Measurements from ENCODE around the gene SLC38A10. TPM values are rescaled to one million over a fixed set of nuclear protein-coding genes. Genes with fewer than 3 reads are reported as not detected.

SLC38A10 gene
- polyA plus RNA-seq, 1 donor from 2014 or later = 37.4 TPM

DNA sequence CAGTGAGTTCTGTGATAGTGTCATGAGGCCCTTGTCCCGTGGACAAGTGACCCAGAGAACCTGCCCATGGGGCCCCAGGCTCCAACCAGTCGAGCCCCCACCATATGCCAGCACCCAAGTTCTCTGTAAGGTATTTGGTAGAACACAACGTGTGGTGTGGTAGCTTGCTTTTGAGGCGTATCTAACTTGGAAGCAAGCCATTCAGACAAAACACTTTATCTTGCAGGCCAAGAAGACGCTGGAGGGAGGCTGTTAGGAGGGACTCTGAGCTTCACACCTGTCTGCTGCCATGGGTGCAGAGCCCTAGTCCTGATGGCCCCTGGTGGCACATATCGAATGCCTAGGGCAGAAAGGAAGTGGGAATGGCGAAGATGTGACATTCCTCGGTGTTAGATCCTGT lies 54.3 kb downstream of the SLC38A10 start:
- no peaks in the 10 kb centered on the region for H3K36me3 ChIP-seq (ENCODE audit: insufficient read depth, low read length)
- H2AFZ ChIP-seq (ENCODE audit: low read depth, low read length) = no peak overlapping the region
- no peaks in the 10 kb centered on the region for H3K9me2 ChIP-seq (ENCODE audit: insufficient read depth, low read length)
- no peak overlapping the region for H3K4me2 ChIP-seq (ENCODE audit: low read length)
- TF ChIP-seq RAD21 (conservative IDR thresholded peaks at IDR 0.05) (no peak), TAF1 (IDR thresholded peaks at IDR 0.05; ENCODE audit: low read depth) (no peak), MXI1 (conservative IDR thresholded peaks at IDR 0.05; ENCODE audit: poor library complexity, severe bottlenecking) (no peak), SMC3 (conservative IDR thresholded peaks at IDR 0.05; ENCODE audit: poor library complexity) (no peak), POLR2AphosphoS5 (IDR thresholded peaks at IDR 0.05) (no peak), EP300 (conservative IDR thresholded peaks at IDR 0.05; ENCODE audit: poor library complexity, severe bottlenecking) (no peak), EZH2 (IDR thresholded peaks at IDR 0.05; ENCODE audit: borderline replicate concordance, insufficient read depth, low read length, poor library complexity, severe bottlenecking) (no peak)
- TF ChIP-seq, protein P1, sequence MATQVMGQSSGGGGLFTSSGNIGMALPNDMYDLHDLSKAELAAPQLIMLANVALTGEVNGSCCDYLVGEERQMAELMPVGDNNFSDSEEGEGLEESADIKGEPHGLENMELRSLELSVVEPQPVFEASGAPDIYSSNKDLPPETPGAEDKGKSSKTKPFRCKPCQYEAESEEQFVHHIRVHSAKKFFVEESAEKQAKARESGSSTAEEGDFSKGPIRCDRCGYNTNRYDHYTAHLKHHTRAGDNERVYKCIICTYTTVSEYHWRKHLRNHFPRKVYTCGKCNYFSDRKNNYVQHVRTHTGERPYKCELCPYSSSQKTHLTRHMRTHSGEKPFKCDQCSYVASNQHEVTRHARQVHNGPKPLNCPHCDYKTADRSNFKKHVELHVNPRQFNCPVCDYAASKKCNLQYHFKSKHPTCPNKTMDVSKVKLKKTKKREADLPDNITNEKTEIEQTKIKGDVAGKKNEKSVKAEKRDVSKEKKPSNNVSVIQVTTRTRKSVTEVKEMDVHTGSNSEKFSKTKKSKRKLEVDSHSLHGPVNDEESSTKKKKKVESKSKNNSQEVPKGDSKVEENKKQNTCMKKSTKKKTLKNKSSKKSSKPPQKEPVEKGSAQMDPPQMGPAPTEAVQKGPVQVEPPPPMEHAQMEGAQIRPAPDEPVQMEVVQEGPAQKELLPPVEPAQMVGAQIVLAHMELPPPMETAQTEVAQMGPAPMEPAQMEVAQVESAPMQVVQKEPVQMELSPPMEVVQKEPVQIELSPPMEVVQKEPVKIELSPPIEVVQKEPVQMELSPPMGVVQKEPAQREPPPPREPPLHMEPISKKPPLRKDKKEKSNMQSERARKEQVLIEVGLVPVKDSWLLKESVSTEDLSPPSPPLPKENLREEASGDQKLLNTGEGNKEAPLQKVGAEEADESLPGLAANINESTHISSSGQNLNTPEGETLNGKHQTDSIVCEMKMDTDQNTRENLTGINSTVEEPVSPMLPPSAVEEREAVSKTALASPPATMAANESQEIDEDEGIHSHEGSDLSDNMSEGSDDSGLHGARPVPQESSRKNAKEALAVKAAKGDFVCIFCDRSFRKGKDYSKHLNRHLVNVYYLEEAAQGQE (IDR thresholded peaks at IDR 0.05; ENCODE audit: borderline replicate concordance) = no peak
- TF ChIP-seq, protein P2, sequence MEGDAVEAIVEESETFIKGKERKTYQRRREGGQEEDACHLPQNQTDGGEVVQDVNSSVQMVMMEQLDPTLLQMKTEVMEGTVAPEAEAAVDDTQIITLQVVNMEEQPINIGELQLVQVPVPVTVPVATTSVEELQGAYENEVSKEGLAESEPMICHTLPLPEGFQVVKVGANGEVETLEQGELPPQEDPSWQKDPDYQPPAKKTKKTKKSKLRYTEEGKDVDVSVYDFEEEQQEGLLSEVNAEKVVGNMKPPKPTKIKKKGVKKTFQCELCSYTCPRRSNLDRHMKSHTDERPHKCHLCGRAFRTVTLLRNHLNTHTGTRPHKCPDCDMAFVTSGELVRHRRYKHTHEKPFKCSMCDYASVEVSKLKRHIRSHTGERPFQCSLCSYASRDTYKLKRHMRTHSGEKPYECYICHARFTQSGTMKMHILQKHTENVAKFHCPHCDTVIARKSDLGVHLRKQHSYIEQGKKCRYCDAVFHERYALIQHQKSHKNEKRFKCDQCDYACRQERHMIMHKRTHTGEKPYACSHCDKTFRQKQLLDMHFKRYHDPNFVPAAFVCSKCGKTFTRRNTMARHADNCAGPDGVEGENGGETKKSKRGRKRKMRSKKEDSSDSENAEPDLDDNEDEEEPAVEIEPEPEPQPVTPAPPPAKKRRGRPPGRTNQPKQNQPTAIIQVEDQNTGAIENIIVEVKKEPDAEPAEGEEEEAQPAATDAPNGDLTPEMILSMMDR (IDR thresholded peaks at IDR 0.05; ENCODE audit: poor library complexity, severe bottlenecking) = no peak
- H3K9ac ChIP-seq (ENCODE audit: low read length) = no peak overlapping the region
- no peaks in the 10 kb centered on the region for H3F3A ChIP-seq (ENCODE audit: insufficient read depth, low read length, poor library complexity, severe bottlenecking)
- H3K27ac ChIP-seq (ENCODE audit: low read length) = no peak overlapping the region
- no peaks in the 10 kb centered on the region for H3K27me3 ChIP-seq (ENCODE audit: insufficient read depth, low read depth, low read length)
- H3K79me2 ChIP-seq (replicated peaks; ENCODE audit: insufficient read depth, low read length) = peaks cover 19% of the 10 kb centered on the region
- no peaks in the 10 kb centered on the region for H4K20me1 ChIP-seq (ENCODE audit: insufficient read depth)
- H3K9me3 ChIP-seq (ENCODE audit: low read length) = no peaks in the 10 kb centered on the region
- H3K4me3 ChIP-seq (ENCODE audit: low read length) = peak overlapping the region; percentile 99

DNA sequence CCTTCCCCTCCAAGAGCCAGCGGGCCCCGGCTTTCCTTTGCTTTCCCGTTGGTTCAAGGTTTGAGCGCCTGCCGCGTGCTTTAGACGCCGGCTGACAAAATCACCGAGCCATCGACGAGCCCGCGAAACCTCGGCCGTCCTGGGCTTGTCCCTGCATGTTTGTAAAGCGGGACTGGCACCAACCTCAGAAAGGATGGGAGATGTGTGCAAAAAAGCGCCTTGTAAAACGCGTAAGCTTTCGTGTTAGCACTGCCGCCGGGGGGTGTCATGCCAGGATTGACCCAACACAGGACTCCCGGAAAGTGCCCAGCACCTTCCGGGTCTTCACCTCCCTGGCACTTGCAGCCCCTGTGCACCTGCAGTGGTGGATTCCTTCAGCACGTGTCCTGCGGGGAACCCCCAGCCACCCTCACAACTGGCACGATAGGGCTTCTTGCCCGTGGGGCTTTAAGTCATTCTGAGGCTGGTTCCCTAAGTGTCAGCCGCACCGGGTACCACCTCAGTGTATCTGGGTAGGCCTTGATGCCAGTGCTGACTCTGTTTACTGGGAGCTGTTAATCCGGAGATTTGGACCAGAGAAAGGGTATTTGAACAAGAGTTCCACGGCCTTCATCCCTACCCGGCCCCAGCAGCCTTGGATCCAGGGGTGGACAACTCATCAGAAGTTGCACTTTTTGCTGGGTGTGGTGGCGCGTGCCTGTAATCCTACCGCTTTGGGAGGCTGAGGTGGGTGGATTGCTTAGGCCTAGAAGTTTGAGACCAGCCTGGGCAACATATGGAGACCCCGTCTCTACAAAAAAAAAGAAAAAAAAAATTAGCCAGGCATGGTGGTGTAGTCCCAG lies 55.2 kb downstream of the SLC38A10 start:
- TF ChIP-seq, protein P2 (IDR thresholded peaks at IDR 0.05; ENCODE audit: poor library complexity, severe bottlenecking) = no peak
- no peak for TF ChIP-seq SMC3 (conservative IDR thresholded peaks at IDR 0.05; ENCODE audit: poor library complexity)
- TF ChIP-seq MXI1 (conservative IDR thresholded peaks at IDR 0.05; ENCODE audit: poor library complexity, severe bottlenecking) = no peak
- TF ChIP-seq, protein P1 (IDR thresholded peaks at IDR 0.05; ENCODE audit: borderline replicate concordance) = no peak
- TF ChIP-seq RAD21 (conservative IDR thresholded peaks at IDR 0.05) = no peak
- TF ChIP-seq TAF1 (IDR thresholded peaks at IDR 0.05; ENCODE audit: low read depth) = no peak
- TF ChIP-seq EZH2 (IDR thresholded peaks at IDR 0.05; ENCODE audit: borderline replicate concordance, insufficient read depth, low read length, poor library complexity, severe bottlenecking) = no peak
- TF ChIP-seq POLR2AphosphoS5 (IDR thresholded peaks at IDR 0.05) = no peak
- TF ChIP-seq EP300 (conservative IDR thresholded peaks at IDR 0.05; ENCODE audit: poor library complexity, severe bottlenecking) = no peak
- peaks cover 19% of the 10 kb centered on the region for H3K79me2 ChIP-seq (replicated peaks; ENCODE audit: insufficient read depth, low read length)
- H3K36me3 ChIP-seq (ENCODE audit: insufficient read depth, low read length) = no peaks in the 10 kb centered on the region

More for the DNA sequence above, 55.2 kb downstream of the SLC38A10 start:
- Histone ChIP-seq H3K27ac (ENCODE audit: low read length) (peak overlapping the region; percentile 57), H3K27me3 (ENCODE audit: insufficient read depth, low read depth, low read length) (no peaks in the 10 kb centered on the region), H3K9ac (ENCODE audit: low read length) (peak overlapping the region; percentile 75), H3F3A (ENCODE audit: insufficient read depth, low read length, poor library complexity, severe bottlenecking) (no peaks in the 10 kb centered on the region), H4K20me1 (ENCODE audit: insufficient read depth) (no peaks in the 10 kb centered on the region), H3K4me3 (ENCODE audit: low read length) (peak overlapping the region; percentile 99), H3K9me2 (ENCODE audit: insufficient read depth, low read length) (no peaks in the 10 kb centered on the region), H3K9me3 (ENCODE audit: low read length) (no peaks in the 10 kb centered on the region), H3K4me2 (ENCODE audit: low read length) (peak overlapping the region; percentile 68), H2AFZ (ENCODE audit: low read depth, low read length) (no peak overlapping the region)
